ENCODE data around the gene KIAA0753. TPM values are rescaled to one million over a fixed set of nuclear protein-coding genes. Genes with fewer than 3 reads are reported as not detected.

KIAA0753 gene
- total and polyA plus RNA-seq, 2 of the 4 experiments (the other 2 are of a cell fraction), result 10.2 to 17.6 TPM

DNA sequence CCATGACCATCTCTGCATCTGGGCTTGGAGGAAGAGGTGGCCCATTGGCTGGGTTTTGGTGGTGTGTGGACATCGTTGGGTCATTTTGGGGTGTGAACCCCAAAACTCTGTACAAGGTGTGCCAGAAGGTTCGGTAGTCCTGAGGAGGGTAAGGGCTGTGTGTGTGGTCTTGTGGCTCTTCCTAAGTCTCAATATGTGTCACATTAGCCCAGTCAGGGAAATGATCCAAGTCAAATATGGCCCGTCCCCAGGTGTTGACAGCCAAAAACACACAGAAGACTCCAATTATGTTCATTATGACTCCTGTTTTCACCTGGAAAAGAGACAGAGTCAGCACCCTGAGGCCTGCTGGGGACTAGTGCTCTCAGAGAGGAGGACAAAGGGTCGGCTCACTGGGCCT, 45.5 kb upstream of the KIAA0753 start:
- no TSS peak for BruUV-seq (replicated peaks)
- no peaks in the 10 kb centered on the region for H3K9me3 ChIP-seq (ENCODE audit: control insufficient read depth, insufficient read depth, low read length)
- H3K27me3 ChIP-seq (ENCODE audit: control insufficient read depth, insufficient read depth, low read length), result peaks cover 6% of the 10 kb centered on the region
- no peaks in the 10 kb centered on the region for H3K4me1 ChIP-seq (ENCODE audit: control insufficient read depth, insufficient read depth, low read length)
- H3K23ac ChIP-seq (ENCODE audit: low read depth, low read length), result no peak overlapping the region
- TF ChIP-seq NFE2L2 (IDR thresholded peaks at IDR 0.05; ENCODE audit: low read depth, low read length) (no peak), RAD21 (IDR thresholded peaks at IDR 0.05; ENCODE audit: low read length) (no peak), MAFK (IDR thresholded peaks at IDR 0.05; ENCODE audit: low read depth, low read length) (no peak), MXI1 (IDR thresholded peaks at IDR 0.05; ENCODE audit: borderline replicate concordance, low read depth, low read length) (no peak), CTCF (conservative IDR thresholded peaks at IDR 0.05; ENCODE audit: low read depth, low read length) (no peak), RFX5 (IDR thresholded peaks at IDR 0.05; ENCODE audit: low read depth, low read length) (no peak)
- TF ChIP-seq, protein P1, sequence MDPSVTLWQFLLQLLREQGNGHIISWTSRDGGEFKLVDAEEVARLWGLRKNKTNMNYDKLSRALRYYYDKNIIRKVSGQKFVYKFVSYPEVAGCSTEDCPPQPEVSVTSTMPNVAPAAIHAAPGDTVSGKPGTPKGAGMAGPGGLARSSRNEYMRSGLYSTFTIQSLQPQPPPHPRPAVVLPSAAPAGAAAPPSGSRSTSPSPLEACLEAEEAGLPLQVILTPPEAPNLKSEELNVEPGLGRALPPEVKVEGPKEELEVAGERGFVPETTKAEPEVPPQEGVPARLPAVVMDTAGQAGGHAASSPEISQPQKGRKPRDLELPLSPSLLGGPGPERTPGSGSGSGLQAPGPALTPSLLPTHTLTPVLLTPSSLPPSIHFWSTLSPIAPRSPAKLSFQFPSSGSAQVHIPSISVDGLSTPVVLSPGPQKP (IDR thresholded peaks at IDR 0.05; ENCODE audit: borderline replicate concordance, low read depth, low read length), result no peak
- H3K14ac ChIP-seq (replicated peaks; ENCODE audit: low read depth, low read length), result no peak overlapping the region
- H3K18ac ChIP-seq (ENCODE audit: low read depth, low read length), result no peak overlapping the region
- H3K9me1 ChIP-seq (ENCODE audit: insufficient read depth, low read length), result no peaks in the 10 kb centered on the region
- no peak overlapping the region for H2BK20ac ChIP-seq (ENCODE audit: low read depth, low read length)
- no peak overlapping the region for H3K56ac ChIP-seq (ENCODE audit: extremely low read depth, insufficient read depth, low read length)
- no peak overlapping the region for H4K91ac ChIP-seq (ENCODE audit: insufficient read depth, low read depth, low read length)
- 20% methylated on average over 1 of the region's 4 CpGs; no CpG with 5 or more reads in 1 of the 2 experiments for WGBS, 2 experiments (ENCODE audit: extremely low coverage in 2 of 2, insufficient read length in 1 of 2)
- dilution Hi-C loops (cut with HindIII; ENCODE audit: low sequenced_read_pairs, unreplicated experiment), result no loop called here
- in situ Hi-C loops (cut with MboI; ENCODE audit: low sequenced_read_pairs), result no loop called here
- no peak overlapping the region for H2AFZ ChIP-seq (replicated peaks; ENCODE audit: low read length, poor library complexity)
- H3K9ac ChIP-seq (ENCODE audit: low read depth, low read length), result no peak overlapping the region
- H4K20me1 ChIP-seq (ENCODE audit: insufficient read depth, low read length), result no peaks in the 10 kb centered on the region
- no peak overlapping the region for H2BK15ac ChIP-seq (ENCODE audit: low read depth, low read length)
- no peak overlapping the region for H3K4me3 ChIP-seq (ENCODE audit: insufficient read depth, low read depth, low read length)
- no peak overlapping the region for H4K5ac ChIP-seq (ENCODE audit: low read depth, low read length)
- no peak overlapping the region for H3K27ac ChIP-seq (ENCODE audit: insufficient read depth, low read length)
- ATAC-seq (ENCODE audit: low read depth) (no peak), DNase-seq (no peak)
- H3K4ac ChIP-seq (ENCODE audit: low read depth, low read length), result no peak overlapping the region
- no peaks in the 10 kb centered on the region for H3K79me1 ChIP-seq (ENCODE audit: low read depth in 1 of 2, low read length in 2 of 2)
- ChIA-PET CTCF (no interaction called here), POLR2A (ENCODE audit: unreplicated experiment) (no interaction called here)
- H2AK5ac ChIP-seq (ENCODE audit: low read depth, low read length), result no peak overlapping the region
- intact Hi-C loops (cut with micrococcal nuclease), result no loop called here
- H2BK120ac ChIP-seq (ENCODE audit: low read depth, low read length), result no peak overlapping the region
- no peak overlapping the region for H2AK9ac ChIP-seq (replicated peaks; ENCODE audit: low read depth, low read length, poor library complexity)
- no peak overlapping the region for H3K4me2 ChIP-seq (ENCODE audit: low read depth, low read length)
- no peak overlapping the region for H4K8ac ChIP-seq (ENCODE audit: low read depth in 2 of 2, low read length in 2 of 2)
- H3K36me3 ChIP-seq (ENCODE audit: control insufficient read depth, insufficient read depth, low read length), result no peaks in the 10 kb centered on the region
- H2BK5ac ChIP-seq (ENCODE audit: low read depth, low read length, poor library complexity, severe bottlenecking), result no peak overlapping the region
